H1 (cell line): ENCODE results near the gene ENO3. TPM values are rescaled to one million over a fixed set of nuclear protein-coding genes. Genes with fewer than 3 reads are reported as not detected.

Experiments used
- RAD21 ChIP-seq, 2 experiments: IDR thresholded peaks in 1 of 2; conservative IDR thresholded peaks in 1 of 2; 2 replicates each; pipeline ENCODE4 v1.6.1; 2011; ENCODE audit warnings: low read depth in 2 of 2, low read length in 2 of 2, improper control_type of control experiment in 1 of 2, inconsistent platforms in 1 of 2, mild to moderate bottlenecking in 1 of 2, moderate library complexity in 1 of 2
- polyA plus RNA-seq, 7 experiments: library from polyadenylated mRNA; depleted of rRNA in 3 of 7; stranded (reverse) in 5 of 7; unstranded in 2 of 7; fragments of >200 nt in 5 of 7; fragments of 200-250 nt in 2 of 7; gene quantifications; 1 replicate in 5 of 7; 2 replicates in 1 of 7; 4 replicates in 1 of 7; pipeline versions ENCODE4 v1.2.1 to v1.2.3, GENCODE V29; 2011 to 2013; ENCODE audit warnings: missing spikeins in 2 of 7, mixed read lengths in 2 of 7
- total RNA-seq: library from RNA; stranded (reverse); fragmentation: NEBNext Ultra II Directional; extraction: Animal tissue kit (Norgen Biotek cat#: 25700); gene quantifications from 2 replicates; pipeline ENCODE4 v1.2.1, GENCODE V29; 2021

ENO3 gene
- total and polyA plus RNA-seq, 2 of the 8 experiments (the other 6 are each of a cell fraction or from before 2014, with no cell fraction given): 25.0 to 25.7 TPM

DNA sequence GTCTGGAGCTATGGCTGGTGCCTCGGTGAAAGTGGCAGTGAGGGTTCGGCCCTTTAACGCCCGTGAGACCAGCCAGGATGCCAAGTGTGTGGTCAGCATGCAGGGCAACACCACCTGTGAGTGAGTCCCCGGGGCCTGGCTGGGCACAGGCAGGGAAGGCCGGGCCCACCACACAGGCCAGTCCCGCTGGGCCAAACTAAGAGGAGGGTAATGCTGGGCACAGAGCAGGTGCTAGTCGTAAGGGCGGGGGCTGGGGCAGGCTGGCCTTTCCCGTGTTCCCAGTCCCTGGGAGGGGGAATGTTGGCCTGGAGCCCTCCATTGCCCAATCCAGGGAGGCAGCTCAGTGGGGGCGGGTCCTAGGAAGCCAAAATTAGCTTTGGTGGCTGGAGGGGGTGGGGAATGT, 49.3 kb downstream of the ENO3 start (continued):
- no peak for TF ChIP-seq RAD21 (IDR thresholded peaks at IDR 0.05 in 1 of 2, conservative IDR thresholded peaks at IDR 0.05 in 1 of 2; ENCODE audit: low read depth in 2 of 2, low read length in 2 of 2)
- TF ChIP-seq, all 59 proteins: peak for 0
